SH-SY5Y (cell line): ENCODE results near the gene DPP10.

Experiments
- GATA2 ChIP-seq: IDR thresholded peaks from 2 replicates; pipeline ENCODE4 v1.6.1; 2011; ENCODE audit warnings: mild to moderate bottlenecking, low read depth, low read length
- GATA3 ChIP-seq: IDR thresholded peaks from 2 replicates; pipeline ENCODE4 v1.6.1; 2011; ENCODE audit warnings: low read depth, mild to moderate bottlenecking, low read length, moderate library complexity

GRCh38 chr2:114609203-114609602 lies 166.8 kb downstream of the DPP10 start:
- TF ChIP-seq GATA2: no peak
- no peak for TF ChIP-seq GATA3
